ENCODE data around the gene KDM5B. TPM values are rescaled to one million over a fixed set of nuclear protein-coding genes. Genes with fewer than 3 reads are reported as not detected.

Gene KDM5B
- total and polyA plus RNA-seq, 2 of the 8 experiments (the other 6 are each of a cell fraction or from before 2014, with no cell fraction given), result 73.3 to 210 TPM

GRCh38 chr1:202694314-202694713 is 113.9 kb downstream of the KDM5B start (continued):
- no peak for TF ChIP-seq SIRT6 (IDR thresholded peaks at IDR 0.05; ENCODE audit: low read length)

Measured in H1 (cell line).